OCI-LY7 (cell line): ENCODE measurements around the gene ATG2A.

ENCODE experiments used
- CTCF ChIP-seq: fragments of 200-600 bp; sonication (generic); conservative IDR thresholded peaks from 2 replicates; pipeline ENCODE4 v1.5.1; 2014; ENCODE audit warnings: mild to moderate bottlenecking, antibody characterized with exemption, low read length, moderate library complexity, mixed read lengths
- EZH2phosphoT487 ChIP-seq: fragments of 200-600 bp; sonication (generic); IDR thresholded peaks from 2 replicates; pipeline ENCODE4 v1.6.1; 2018; ENCODE audit warnings: low read depth, borderline replicate concordance, mild to moderate bottlenecking, mixed run types, antibody characterized with exemption, low read length, moderate library complexity, mixed read lengths

DNA sequence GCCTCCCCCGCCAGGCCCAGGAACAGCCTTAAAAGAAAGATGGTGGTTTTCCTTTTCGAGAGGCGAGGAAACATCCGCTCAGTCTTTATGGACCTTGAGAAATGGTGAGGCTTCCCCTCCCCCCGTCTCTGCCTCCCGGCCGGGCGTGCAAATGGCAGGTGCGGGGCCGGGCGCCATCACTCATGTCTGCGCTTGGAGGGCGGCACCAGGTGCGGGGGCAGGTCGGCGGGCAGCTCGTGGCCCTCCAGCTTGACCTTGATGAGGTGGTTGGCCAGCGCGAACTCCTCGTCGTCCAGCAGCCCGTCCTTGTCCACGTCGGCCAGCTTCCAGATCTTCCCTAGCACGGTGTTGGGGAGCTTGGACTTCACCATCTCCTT, 62.9 kb downstream of the ATG2A start:
- TF ChIP-seq EZH2phosphoT487 (no peak), CTCF (no peak)
